ENCODE measurements around the gene CENPVL2.
"Not testable (repeated sequence)": the region's sequence is repeated elsewhere in the genome, so short reads cannot be mapped to it uniquely, and the experiment has no call there.

The CENPVL2 gene

GRCh38 chrX:51641421-51642021 is 41.1 kb downstream of the CENPVL2 start:
- Histone ChIP-seq H3K36me3 (ENCODE audit: control insufficient read depth in 1 of 2, insufficient read depth in 2 of 2, low read length in 2 of 2) (no peaks in the 10 kb centered on the region), H3K27me3 (ENCODE audit: low read depth, low read length) (no peaks in the 10 kb centered on the region), H3K4me1 (ENCODE audit: control insufficient read depth in 1 of 2, insufficient read depth in 2 of 2, low read length in 2 of 2) (no peaks in the 10 kb centered on the region), H3K9me3 (ENCODE audit: control insufficient read depth in 1 of 2, low read length in 2 of 2) (no peaks in the 10 kb centered on the region), H3K4me3 (ENCODE audit: low read depth in 1 of 2, low read length in 2 of 2) (no peak overlapping the region), H3K27ac (ENCODE audit: low read length) (no peak overlapping the region)

GRCh38 chrX:51636511-51636910 is 46.1 kb downstream of the CENPVL2 start:
- not testable (repeated sequence) for H3K27me3 ChIP-seq (ENCODE audit: low read depth, low read length); H3K27ac ChIP-seq (ENCODE audit: low read length); H3K36me3 ChIP-seq (ENCODE audit: control insufficient read depth in 1 of 2, insufficient read depth in 2 of 2, low read length in 2 of 2); H3K4me3 ChIP-seq (ENCODE audit: low read depth in 1 of 2, low read length in 2 of 2); H3K4me1 ChIP-seq (ENCODE audit: control insufficient read depth in 1 of 2, insufficient read depth in 2 of 2, low read length in 2 of 2); H3K9me3 ChIP-seq (ENCODE audit: control insufficient read depth in 1 of 2, low read length in 2 of 2)

All from muscle layer of duodenum (tissue), 2 donors.